Measurements from ENCODE around the gene RAB11A.

- TF ChIP-seq GATA2 (IDR thresholded peaks at IDR 0.05; ENCODE audit: low read depth, low read length), result no peak
- no peak for TF ChIP-seq GATA3 (IDR thresholded peaks at IDR 0.05; ENCODE audit: low read depth, low read length)
Observed at GRCh38 chr15:65922621-65923020, 53.3 kb downstream of the RAB11A start.

Data from SH-SY5Y (cell line).